DOHH2 (cell line): ENCODE measurements around the gene HIVEP2.

Source experiments
- H3F3A ChIP-seq: fragments of 200-600 bp; sonication (generic), shearing (Covaris generic); 2 replicates; pipeline ENCODE4 v1.6.0; 2016; ENCODE audit warnings: antibody characterized with exemption, mild to moderate bottlenecking; ENCODE audit not compliant: control insufficient read depth, insufficient read depth
- H3K27ac ChIP-seq: fragments of 200-600 bp; sonication (generic); 2 replicates; pipeline ENCODE4 v1.5.1; 2014; ENCODE audit warnings: low read depth, mild to moderate bottlenecking, low read length, moderate library complexity
- H3K27me3 ChIP-seq: fragments of 200-600 bp; sonication (generic); 2 replicates; pipeline ENCODE4 v1.6.1; 2014; ENCODE audit warnings: mild to moderate bottlenecking, low read length, mixed read lengths; ENCODE audit not compliant: control insufficient read depth
- H3K36me3 ChIP-seq: fragments of 200-600 bp; sonication (generic); 2 replicates; pipeline ENCODE4 v1.6.1; 2014; ENCODE audit warnings: mild to moderate bottlenecking, low read length, moderate library complexity, mixed read lengths; ENCODE audit not compliant: control insufficient read depth
- H3K4me1 ChIP-seq: fragments of 200-600 bp; sonication (generic); 2 replicates; pipeline ENCODE4 v1.6.1; 2014; ENCODE audit warnings: mild to moderate bottlenecking, low read length, mixed read lengths; ENCODE audit not compliant: control insufficient read depth
- H3K4me2 ChIP-seq: fragments of 200-600 bp; sonication (generic); 2 replicates; pipeline ENCODE4 v1.6.0; 2014; ENCODE audit warnings: mild to moderate bottlenecking, low read length, moderate library complexity
- H3K4me3 ChIP-seq: fragments of 200-600 bp; sonication (generic); 2 replicates; pipeline ENCODE4 v1.5.1; 2014; ENCODE audit warnings: mild to moderate bottlenecking, low read length, mixed read lengths
- H3K79me2 ChIP-seq: fragments of 200-600 bp; sonication (generic); 2 replicates; pipeline ENCODE4 v1.6.1; 2014; ENCODE audit warnings: mild to moderate bottlenecking, low read length, mixed read lengths; ENCODE audit not compliant: control insufficient read depth
- H3K9me2 ChIP-seq: fragments of 200-600 bp; sonication (generic); replicated peaks from 2 replicates; pipeline ENCODE4 v1.6.1; 2014; ENCODE audit warnings: mild to moderate bottlenecking, low read length, mixed read lengths; ENCODE audit not compliant: control insufficient read depth
- H3K9me3 ChIP-seq: fragments of 200-600 bp; sonication (generic); 2 replicates; pipeline ENCODE4 v1.6.1; 2014; ENCODE audit warnings: antibody characterized with exemption, low read length, mixed read lengths; ENCODE audit not compliant: control insufficient read depth, insufficient read depth
- H4K20me1 ChIP-seq: fragments of 200-600 bp; sonication (generic); 2 replicates; pipeline ENCODE4 v1.6.0; 2014; ENCODE audit warnings: low read depth, mild to moderate bottlenecking, antibody characterized with exemption, low read length, moderate library complexity; ENCODE audit not compliant: control insufficient read depth, insufficient read depth
- CTCF ChIP-seq: fragments of 200-600 bp; sonication (generic); IDR thresholded peaks from one replicate; pipeline ENCODE4 v1.5.1; 2014; ENCODE audit warnings: antibody characterized with exemption, mild to moderate bottlenecking, low read depth, low read length; ENCODE audit not compliant: poor library complexity, severe bottlenecking
- EZH2phosphoT487 ChIP-seq: fragments of 200-600 bp; sonication (generic); IDR thresholded peaks from 2 replicates; pipeline ENCODE4 v1.6.1; 2017; ENCODE audit warnings: borderline replicate concordance, mild to moderate bottlenecking, antibody characterized with exemption, low read length, moderate library complexity, mixed read lengths

Gene HIVEP2

DNA sequence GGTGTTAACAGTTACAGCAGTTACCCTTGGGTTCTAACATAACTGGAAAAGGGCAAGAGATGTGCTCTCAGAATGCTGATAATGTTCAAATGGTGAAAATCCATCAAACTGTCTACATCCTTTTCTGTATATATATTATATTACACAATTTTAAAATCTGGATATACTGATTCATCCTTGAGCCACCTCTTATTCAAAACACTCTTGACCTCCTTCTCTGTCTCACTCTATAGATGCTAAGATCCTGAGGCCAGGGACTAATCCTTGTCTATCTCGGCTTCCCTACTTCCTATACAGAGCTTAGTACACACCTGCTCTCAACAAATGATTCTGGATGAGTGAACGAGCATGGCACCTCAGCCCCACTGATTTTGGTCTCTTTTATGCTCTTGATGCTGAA is 47.3 kb downstream of the HIVEP2 start:
- no peaks in the 10 kb centered on the region for H3K9me2 ChIP-seq
- no peaks in the 10 kb centered on the region for H3F3A ChIP-seq
- no peak overlapping the region for H3K27ac ChIP-seq
- no peaks in the 10 kb centered on the region for H4K20me1 ChIP-seq
- no peak overlapping the region for H3K4me2 ChIP-seq
- H3K36me3 ChIP-seq = 0 out of 2 replicates have a peak, but pooled peaks cover 4% of the 10 kb centered on the region
- TF ChIP-seq CTCF (no peak), EZH2phosphoT487 (no peak)
- no peak overlapping the region for H3K4me3 ChIP-seq
- no peaks in the 10 kb centered on the region for H3K9me3 ChIP-seq
- peaks cover 24% of the 10 kb centered on the region for H3K79me2 ChIP-seq
- no peaks in the 10 kb centered on the region for H3K27me3 ChIP-seq
- H3K4me1 ChIP-seq = peaks cover 5% of the 10 kb centered on the region

GRCh38 chr6:142896732-142897131 is 48.2 kb downstream of the HIVEP2 start:
- 0 out of 2 replicates have a peak, but pooled peaks cover 3% of the 10 kb centered on the region for H3K4me1 ChIP-seq
- H3K4me3 ChIP-seq = no peak overlapping the region
- no peaks in the 10 kb centered on the region for H3K9me2 ChIP-seq
- no peaks in the 10 kb centered on the region for H3K9me3 ChIP-seq
- no peak overlapping the region for H3K27ac ChIP-seq
- no peak overlapping the region for H3K4me2 ChIP-seq
- no peaks in the 10 kb centered on the region for H3K27me3 ChIP-seq
- H4K20me1 ChIP-seq = 0 out of 2 replicates have a peak, but pooled peaks cover 2% of the 10 kb centered on the region
- 0 out of 2 replicates have a peak, but pooled peaks cover 4% of the 10 kb centered on the region for H3K36me3 ChIP-seq
- no peaks in the 10 kb centered on the region for H3F3A ChIP-seq
- H3K79me2 ChIP-seq = peaks cover 21% of the 10 kb centered on the region
- TF ChIP-seq CTCF (no peak), EZH2phosphoT487 (no peak)

GRCh38 chr6:142893088-142893487 is 51.9 kb downstream of the HIVEP2 start:
- H3K79me2 ChIP-seq = peaks cover 15% of the 10 kb centered on the region
- H4K20me1 ChIP-seq = 0 out of 2 replicates have a peak, but pooled peaks cover 2% of the 10 kb centered on the region
- no peaks in the 10 kb centered on the region; the same call in 1 of the 2 replicates for H3K36me3 ChIP-seq
- no peaks in the 10 kb centered on the region for H3K9me2 ChIP-seq
- H3K4me2 ChIP-seq = no peak overlapping the region
- H3K4me1 ChIP-seq = peaks cover 9% of the 10 kb centered on the region
- H3K4me3 ChIP-seq = no peak overlapping the region
- no peaks in the 10 kb centered on the region for H3K9me3 ChIP-seq
- TF ChIP-seq CTCF = no peak
- no peak for TF ChIP-seq EZH2phosphoT487
- H3K27ac ChIP-seq = no peak overlapping the region
- H3K27me3 ChIP-seq = no peaks in the 10 kb centered on the region
- H3F3A ChIP-seq = no peaks in the 10 kb centered on the region
